Measurements from ENCODE around the gene GLI3. TPM values are rescaled to one million over a fixed set of nuclear protein-coding genes. Genes with fewer than 3 reads are reported as not detected.

GLI3 gene
- total and polyA plus RNA-seq, 12 donors, result 1.1 to 18.0 (median 4.6) TPM

DNA sequence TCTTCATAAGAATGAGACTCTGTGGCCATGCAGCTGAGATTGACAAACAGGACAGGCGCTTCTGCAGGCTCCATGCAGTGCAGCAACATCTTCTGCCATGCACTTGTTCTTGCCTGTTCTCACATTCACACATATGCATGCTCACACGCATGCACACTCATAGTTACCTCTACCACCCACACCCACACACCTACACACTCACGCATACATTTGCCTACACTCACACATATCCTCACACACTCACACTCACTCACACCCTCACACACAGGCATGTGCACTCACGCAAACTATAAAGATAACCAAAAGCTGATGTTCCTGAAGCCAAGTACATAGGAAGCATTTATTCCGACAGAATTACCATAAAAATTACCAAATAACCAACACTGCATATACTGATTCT lies 15.7 kb downstream of the GLI3 start:
- 92 to 97% (median 94%) methylated on average over 5 of the region's 5 CpGs for WGBS, 4 donors
- no peak overlapping the region for H3K27ac ChIP-seq
- H3K4me1 ChIP-seq (replicated peaks in 1 of 2), result no peaks in the 10 kb centered on the region
- no peaks in the 10 kb centered on the region for H3K36me3 ChIP-seq (replicated peaks in 1 of 2)
- no peaks in the 10 kb centered on the region for H3K9me3 ChIP-seq (replicated peaks in 1 of 3)
- no peak for DNase-seq
- no peak for TF ChIP-seq POLR2A (IDR thresholded peaks at IDR 0.05)
- TF ChIP-seq, protein P1, sequence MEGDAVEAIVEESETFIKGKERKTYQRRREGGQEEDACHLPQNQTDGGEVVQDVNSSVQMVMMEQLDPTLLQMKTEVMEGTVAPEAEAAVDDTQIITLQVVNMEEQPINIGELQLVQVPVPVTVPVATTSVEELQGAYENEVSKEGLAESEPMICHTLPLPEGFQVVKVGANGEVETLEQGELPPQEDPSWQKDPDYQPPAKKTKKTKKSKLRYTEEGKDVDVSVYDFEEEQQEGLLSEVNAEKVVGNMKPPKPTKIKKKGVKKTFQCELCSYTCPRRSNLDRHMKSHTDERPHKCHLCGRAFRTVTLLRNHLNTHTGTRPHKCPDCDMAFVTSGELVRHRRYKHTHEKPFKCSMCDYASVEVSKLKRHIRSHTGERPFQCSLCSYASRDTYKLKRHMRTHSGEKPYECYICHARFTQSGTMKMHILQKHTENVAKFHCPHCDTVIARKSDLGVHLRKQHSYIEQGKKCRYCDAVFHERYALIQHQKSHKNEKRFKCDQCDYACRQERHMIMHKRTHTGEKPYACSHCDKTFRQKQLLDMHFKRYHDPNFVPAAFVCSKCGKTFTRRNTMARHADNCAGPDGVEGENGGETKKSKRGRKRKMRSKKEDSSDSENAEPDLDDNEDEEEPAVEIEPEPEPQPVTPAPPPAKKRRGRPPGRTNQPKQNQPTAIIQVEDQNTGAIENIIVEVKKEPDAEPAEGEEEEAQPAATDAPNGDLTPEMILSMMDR (IDR thresholded peaks at IDR 0.05), result no peak
- H3K27me3 ChIP-seq, result no peaks in the 10 kb centered on the region
- intact Hi-C loops (cut with DNase I), result no loop called here
- no peak overlapping the region for H3K4me3 ChIP-seq

DNA sequence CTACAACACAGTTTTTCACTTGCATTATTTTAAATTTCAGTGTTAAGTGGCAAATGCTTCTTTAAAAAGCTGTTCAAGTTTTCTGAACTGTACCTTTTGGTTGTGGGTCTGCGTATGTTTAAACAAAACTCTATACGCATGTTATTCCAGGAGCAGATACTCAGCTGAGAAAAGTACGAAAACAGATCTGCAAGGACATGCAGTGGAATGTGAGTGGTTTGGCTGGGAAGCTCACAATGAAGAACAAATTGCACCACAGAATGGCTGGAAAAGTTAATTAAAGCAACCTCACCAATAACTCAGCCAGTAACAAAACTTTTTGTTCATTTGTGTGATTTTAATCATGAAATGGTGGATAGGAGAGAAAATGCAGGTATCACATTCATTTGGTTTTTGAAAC lies 17.6 kb downstream of the GLI3 start:
- DNase-seq, result no peak
- Histone ChIP-seq H3K36me3 (replicated peaks in 1 of 2) (no peaks in the 10 kb centered on the region), H3K4me3 (no peak overlapping the region), H3K27me3 (no peaks in the 10 kb centered on the region), H3K27ac (no peak overlapping the region), H3K4me1 (replicated peaks in 1 of 2) (no peaks in the 10 kb centered on the region), H3K9me3 (replicated peaks in 1 of 3) (peaks cover 0 to 3% (median 0%) of the 10 kb centered on the region in 3 donors)
- intact Hi-C loops (cut with DNase I), result no loop called here
- TF ChIP-seq POLR2A (IDR thresholded peaks at IDR 0.05), result no peak
- TF ChIP-seq, protein P1 (IDR thresholded peaks at IDR 0.05), result no peak
- WGBS, 4 donors, result 74 to 90% (median 82%) methylated on average over 3 of the region's 3 CpGs

DNA sequence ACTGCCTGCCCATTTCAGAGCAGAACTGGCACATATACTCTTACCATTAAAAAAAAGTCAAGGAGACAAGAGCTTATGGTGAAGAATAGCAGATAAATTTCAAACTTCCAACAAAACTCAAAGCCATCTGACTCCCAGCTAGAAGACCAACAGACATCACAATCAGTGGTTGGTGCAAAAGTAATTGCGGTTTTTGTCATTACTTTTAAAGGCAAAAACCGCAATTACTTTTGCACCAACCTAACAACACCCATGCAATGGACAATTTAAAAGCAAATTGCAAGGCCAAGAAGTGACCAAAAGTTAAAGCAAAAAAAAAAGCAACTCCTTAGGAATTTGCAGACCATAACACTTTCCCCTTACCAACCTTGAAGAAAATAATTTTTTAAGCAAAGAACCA lies 18.8 kb downstream of the GLI3 start:
- Histone ChIP-seq H3K27me3 (no peaks in the 10 kb centered on the region), H3K36me3 (replicated peaks in 1 of 2) (no peaks in the 10 kb centered on the region), H3K27ac (no peak overlapping the region), H3K4me3 (no peak overlapping the region), H3K9me3 (replicated peaks in 1 of 3) (peaks cover 0 to 3% (median 0%) of the 10 kb centered on the region in 3 donors), H3K4me1 (replicated peaks in 1 of 2) (no peaks in the 10 kb centered on the region)
- 91 to 94% (median 92%) methylated on average over 2 of the region's 2 CpGs for WGBS, 4 donors
- no peak for TF ChIP-seq POLR2A (IDR thresholded peaks at IDR 0.05)
- TF ChIP-seq, protein P1 (IDR thresholded peaks at IDR 0.05), result no peak
- DNase-seq, result no peak
- intact Hi-C loops (cut with DNase I), result no loop called here

DNA sequence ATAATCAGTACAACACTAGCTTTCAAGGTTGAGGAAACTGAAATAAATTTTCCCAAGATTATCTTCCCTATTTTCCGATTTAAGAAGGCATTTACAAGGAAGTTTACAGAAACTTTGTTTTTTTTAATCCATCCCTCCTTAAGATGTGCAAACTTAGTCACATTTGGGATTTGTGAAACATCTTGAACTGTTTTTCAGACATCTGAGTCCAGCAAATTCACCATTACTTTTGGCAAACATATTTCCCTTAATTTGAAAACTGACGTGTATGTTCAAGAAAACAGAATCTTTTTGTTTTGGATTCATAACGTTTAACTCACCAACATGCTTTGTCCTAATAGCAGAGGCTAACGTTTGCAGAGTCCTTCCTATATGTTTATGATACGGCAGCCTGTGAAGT lies 19.5 kb downstream of the GLI3 start:
- peaks cover 0 to 3% (median 0%) of the 10 kb centered on the region in 3 donors for H3K9me3 ChIP-seq (replicated peaks in 1 of 3)
- no peak overlapping the region for H3K27ac ChIP-seq
- no peak overlapping the region for H3K4me3 ChIP-seq
- DNase-seq, result no peak
- H3K27me3 ChIP-seq, result no peaks in the 10 kb centered on the region
- no peak for TF ChIP-seq POLR2A (IDR thresholded peaks at IDR 0.05)
- TF ChIP-seq, protein P1 (IDR thresholded peaks at IDR 0.05), result no peak
- no peaks in the 10 kb centered on the region for H3K4me1 ChIP-seq (replicated peaks in 1 of 2)
- 79 to 93% (median 85%) methylated on average over 5 of the region's 5 CpGs for WGBS, 4 donors
- intact Hi-C loops (cut with DNase I), result no loop called here
- no peaks in the 10 kb centered on the region for H3K36me3 ChIP-seq (replicated peaks in 1 of 2)

All from adrenal gland (tissue), 12 donors.